Endothelial cell of umbilical vein (primary cell): ENCODE results near the gene ABCC2. TPM values are rescaled to one million over a fixed set of nuclear protein-coding genes. Genes with fewer than 3 reads are reported as not detected.

Source experiments
- BruUV-seq: library from RNA; stranded (reverse); fragments of 400-500 nt; replicated peaks from 2 replicates; lab custom pipeline; 2021; lab: Mats Ljungman, UMichigan
- CTCF ChIA-PET: fragments of 300-600, 350-600 bp; sonication (Branson Sonifier 250); formaldehyde crosslinking; loops from one replicate; lab custom pipeline; 2021; ENCODE audit warnings: antibody characterized with exemption, inconsistent platforms; lab: Charles Lee
- POLR2A ChIA-PET: fragments of 300-600, 350-600 bp; sonication (Branson Sonifier 250); formaldehyde crosslinking; loops from one replicate; lab custom pipeline; 2021; ENCODE audit warnings: antibody characterized with exemption, inconsistent platforms; lab: Charles Lee
- DNase-seq: peaks from one replicate; pipeline ENCODE4 v3.0.0-alpha.2; 2011; ENCODE audit warnings: low read depth, low spot score
- FAIRE-seq: peaks from 2 replicates; lab custom pipeline; 2011; peaks lifted over from hg19 to GRCh38; lab: Jason Lieb, UNC
- H2AFZ ChIP-seq: 2 replicates; pipeline ENCODE4 v1.6.0; 2012; ENCODE audit warnings: low read depth, low read length, control low read depth, inconsistent platforms
- H3K27ac ChIP-seq: 2 replicates; pipeline ENCODE4 v1.5.1; 2011; ENCODE audit warnings: low read depth, mild to moderate bottlenecking, control low read depth, low read length, moderate library complexity; ENCODE audit not compliant: insufficient read depth
- H3K27me3 ChIP-seq, 2 experiments: 2 replicates each; pipeline versions ENCODE4 v1.6.0 to v1.6.1; 2011; ENCODE audit warnings: low read length in 2 of 2, mixed read lengths in 1 of 2; ENCODE audit not compliant: control insufficient read depth in 2 of 2, insufficient read depth in 2 of 2
- H3K36me3 ChIP-seq, 2 experiments: 2 replicates in 1 of 2; 3 replicates in 1 of 2; pipeline ENCODE4 v1.5.1; 2011; ENCODE audit warnings: low read length in 2 of 2, mild to moderate bottlenecking in 1 of 2, moderate library complexity in 1 of 2; ENCODE audit not compliant: control insufficient read depth in 2 of 2, insufficient read depth in 2 of 2; ENCODE audit errors: extremely low read depth in 1 of 2
- H3K4me1 ChIP-seq: 3 replicates; pipeline ENCODE4 v1.5.1; 2011; ENCODE audit warnings: mild to moderate bottlenecking, low read length; ENCODE audit not compliant: control insufficient read depth, insufficient read depth; ENCODE audit errors: extremely low read depth
- H3K4me2 ChIP-seq: 2 replicates; pipeline ENCODE4 v1.6.1; 2011; ENCODE audit warnings: low read length, control low read depth, mixed read lengths; ENCODE audit not compliant: insufficient read depth
- H3K4me3 ChIP-seq, 3 experiments: fragments of 200-600 bp in 1 of 3; sonication (generic), shearing (Covaris generic) in 1 of 3; replicated peaks in 1 of 3; 2 replicates each; pipeline ENCODE4 v1.5.1; 2011 to 2016; ENCODE audit warnings: control low read depth in 3 of 3, low read length in 3 of 3, mild to moderate bottlenecking in 2 of 3, inconsistent platforms in 1 of 3, low read depth in 1 of 3, moderate library complexity in 1 of 3; ENCODE audit not compliant: insufficient read depth in 1 of 3
- H3K79me2 ChIP-seq: 2 replicates; pipeline ENCODE4 v1.6.0; 2012; ENCODE audit warnings: low read length, inconsistent platforms; ENCODE audit not compliant: control insufficient read depth, insufficient read depth
- H3K9ac ChIP-seq: replicated peaks from 2 replicates; pipeline ENCODE3; 2011; ENCODE audit warnings: low read length, control low read depth; ENCODE audit not compliant: insufficient read depth; ENCODE audit errors: extremely low read depth
- H3K9me1 ChIP-seq: replicated peaks from 3 replicates; pipeline ENCODE4 v1.6.0; 2011; ENCODE audit warnings: mild to moderate bottlenecking, low read length; ENCODE audit not compliant: control insufficient read depth, insufficient read depth; ENCODE audit errors: extremely low read depth
- H3K9me3 ChIP-seq: replicated peaks from 2 replicates; pipeline ENCODE4 v1.5.1; 2012; ENCODE audit warnings: low read length, inconsistent platforms; ENCODE audit not compliant: control insufficient read depth, insufficient read depth
- H4K20me1 ChIP-seq: replicated peaks from 2 replicates; pipeline ENCODE3; 2011; ENCODE audit warnings: mild to moderate bottlenecking, low read length; ENCODE audit not compliant: control insufficient read depth, insufficient read depth; ENCODE audit errors: extremely low read depth
- CTCF ChIP-seq, 2 donors: IDR thresholded peaks; 1 replicate in 1 of 2; 2 replicates in 1 of 2; pipeline ENCODE4 v1.5.1; 2011; ENCODE audit warnings: low read length in 2 of 2, mild to moderate bottlenecking in 2 of 2, moderate library complexity in 2 of 2, control low read depth in 1 of 2, inconsistent platforms in 1 of 2, low read depth in 1 of 2; ENCODE audit not compliant: insufficient read depth in 1 of 2; ENCODE audit errors: extremely low read depth in 1 of 2
- EZH2 ChIP-seq: IDR thresholded peaks from 2 replicates; pipeline ENCODE4 v1.6.1; 2012; ENCODE audit warnings: borderline replicate concordance, low read depth, mild to moderate bottlenecking, moderate library complexity, low read length, inconsistent platforms; ENCODE audit not compliant: severe bottlenecking
- FOS ChIP-seq: IDR thresholded peaks from 2 replicates; pipeline ENCODE4 v1.6.1; 2011; ENCODE audit warnings: mild to moderate bottlenecking, low read length, moderate library complexity, borderline replicate concordance; ENCODE audit not compliant: insufficient read depth
- GATA2 ChIP-seq: IDR thresholded peaks from 2 replicates; pipeline ENCODE4 v1.7.0; 2011; ENCODE audit warnings: low read depth, mild to moderate bottlenecking, moderate library complexity, mixed read lengths, low read length; ENCODE audit not compliant: insufficient read length, insufficient read depth
- JUN ChIP-seq: IDR thresholded peaks from 2 replicates; pipeline ENCODE4 v1.6.1; 2011; ENCODE audit warnings: borderline replicate concordance, low read depth; ENCODE audit not compliant: insufficient read length, insufficient read depth
- MYC ChIP-seq: IDR thresholded peaks from one replicate; pipeline ENCODE4 v1.6.1; 2011; ENCODE audit warnings: mild to moderate bottlenecking, low read depth, low read length
- POLR2A ChIP-seq: IDR thresholded peaks from 2 replicates; pipeline ENCODE4 v1.6.1; 2012; ENCODE audit warnings: low read depth, mild to moderate bottlenecking, control low read depth, low read length
- POLR2AphosphoS5 ChIP-seq: IDR thresholded peaks from 2 replicates; pipeline ENCODE4 v1.6.1; 2012; ENCODE audit warnings: low read depth, mild to moderate bottlenecking, control low read depth, low read length, moderate library complexity; ENCODE audit not compliant: insufficient read depth
- dilution Hi-C: fragments of 300-500 bp; cut with MboI; formaldehyde crosslinking; loops from one replicate; pipeline ENCODE4 v1.15.0; 2019; ENCODE audit warnings: low sequenced_read_pairs; ENCODE audit not compliant: extremely low pct_ligation_motif_present
- intact Hi-C: fragments of 100-400 bp; cut with micrococcal nuclease; formaldehyde crosslinking; loops from one replicate; pipeline ENCODE4 v1.10.0; 2022
- polyA plus RNA-seq, 4 experiments: library from polyadenylated mRNA; depleted of rRNA in 3 of 4; stranded (reverse) in 3 of 4; unstranded in 1 of 4; fragments of >200 nt; gene quantifications; 2 replicates each; pipeline versions ENCODE4 v1.2.1 to v1.2.3, GENCODE V29; 2011 to 2012; ENCODE audit warnings: missing spikeins in 1 of 4
- total RNA-seq: library from RNA; stranded (reverse); gene quantifications from 2 replicates; pipeline ENCODE4 v1.2.3, GENCODE V29; 2021
- TF ChIP-seq, protein P1 (sequence below): IDR thresholded peaks from 2 replicates; pipeline ENCODE4 v1.6.1; 2011; ENCODE audit not compliant: insufficient read depth, insufficient read length

ABCC2 gene
- total and polyA plus RNA-seq, 2 donors (not counting 3 experiments of a cell fraction or from before 2014, with no cell fraction given): 1.5 to 3.3 TPM

DNA sequence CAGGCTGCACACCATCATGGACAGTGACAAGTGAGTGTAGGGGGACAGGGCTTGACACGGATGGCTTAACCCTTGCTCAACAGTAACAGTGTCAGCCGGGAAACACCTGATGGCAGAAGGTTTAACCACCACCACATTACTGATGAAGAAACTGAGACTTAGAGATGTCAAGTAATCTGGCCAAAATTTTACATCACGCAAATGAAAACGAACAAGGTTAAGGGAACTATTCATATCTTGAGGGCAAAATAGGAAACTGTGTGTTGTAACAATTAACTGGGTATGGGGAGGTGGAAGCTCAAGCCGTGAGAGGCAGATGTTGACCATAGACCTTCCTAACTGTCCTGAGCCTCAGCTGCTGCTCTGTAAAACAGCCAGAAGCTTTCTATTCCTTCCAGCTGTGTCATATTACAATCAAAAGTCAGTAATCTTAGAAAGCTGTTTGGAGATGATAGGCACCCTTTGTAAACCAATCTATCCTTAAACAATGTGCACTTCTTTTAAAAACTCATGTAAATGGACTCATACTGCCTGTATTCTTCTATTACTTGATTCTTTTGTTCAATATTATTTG, 68.4 kb downstream of the ABCC2 start:
- no peaks in the 10 kb centered on the region for H3K27me3 ChIP-seq
- H3K4me2 ChIP-seq: no peak overlapping the region
- no peak overlapping the region for H2AFZ ChIP-seq
- no TSS peak for BruUV-seq
- intact Hi-C loops (no loop called here), dilution Hi-C loops (no loop called here)
- POLR2A ChIA-PET: no interaction called here
- no peak overlapping the region for H3K9ac ChIP-seq
- no peak for DNase-seq
- H3K79me2 ChIP-seq: no peaks in the 10 kb centered on the region
- no peaks in the 10 kb centered on the region for H3K36me3 ChIP-seq
- H3K4me3 ChIP-seq: no peak overlapping the region
- H4K20me1 ChIP-seq: no peaks in the 10 kb centered on the region
- CTCF ChIA-PET: interaction anchor here (1.2 to 3.9 kb wide), 3 partner anchors 159 to 195 kb away, joined by 3 to 28 read pairs (median 5); partner anchors contain the start of gene DNMBP
- no peak for FAIRE-seq
- peaks cover 5% of the 10 kb centered on the region for H3K4me1 ChIP-seq
- no peak overlapping the region for H3K27ac ChIP-seq
- H3K9me1 ChIP-seq: no peaks in the 10 kb centered on the region
- H3K9me3 ChIP-seq: no peaks in the 10 kb centered on the region
- TF ChIP-seq CTCF (IDR thresholded peaks at IDR 0.05; ENCODE audit: extremely low read depth in 1 of 2, insufficient read depth in 1 of 2, low read depth in 1 of 2, low read length in 2 of 2) (no peak), GATA2 (no peak), EZH2 (no peak), POLR2A (no peak), MYC (no peak), JUN (no peak), FOS (no peak), POLR2AphosphoS5 (no peak)
- TF ChIP-seq, protein P1, sequence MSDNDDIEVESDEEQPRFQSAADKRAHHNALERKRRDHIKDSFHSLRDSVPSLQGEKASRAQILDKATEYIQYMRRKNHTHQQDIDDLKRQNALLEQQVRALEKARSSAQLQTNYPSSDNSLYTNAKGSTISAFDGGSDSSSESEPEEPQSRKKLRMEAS: no peak
